HG03196 (cell line): ENCODE results near the gene APOBEC2.

ENCODE experiments used
- ATAC-seq: cut with Tn5 transposase; IDR thresholded peaks from one replicate; pipeline ENCODE4 v1.9.1; 2021; ENCODE audit not compliant: unreplicated experiment

APOBEC2 gene

DNA sequence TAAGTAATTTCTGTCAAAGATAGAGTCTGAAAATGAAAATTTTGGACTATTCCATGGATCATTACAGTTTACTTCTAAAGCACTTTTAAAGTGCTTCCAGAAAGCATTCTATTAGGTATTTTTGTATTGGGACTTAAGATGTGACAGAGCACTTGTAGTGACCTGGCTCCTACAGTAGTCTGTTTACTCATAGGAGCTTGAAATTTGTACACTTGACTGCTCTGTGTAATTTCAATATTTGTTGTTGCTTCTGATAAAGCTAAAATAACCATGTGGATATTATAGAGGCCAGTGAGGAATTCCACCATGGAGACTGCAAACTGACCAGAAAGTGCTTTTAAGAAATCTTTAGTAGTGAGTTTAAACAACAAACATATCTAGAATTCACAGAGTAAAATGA is 30.1 kb downstream of the APOBEC2 start:
- ATAC-seq, result no peak

DNA sequence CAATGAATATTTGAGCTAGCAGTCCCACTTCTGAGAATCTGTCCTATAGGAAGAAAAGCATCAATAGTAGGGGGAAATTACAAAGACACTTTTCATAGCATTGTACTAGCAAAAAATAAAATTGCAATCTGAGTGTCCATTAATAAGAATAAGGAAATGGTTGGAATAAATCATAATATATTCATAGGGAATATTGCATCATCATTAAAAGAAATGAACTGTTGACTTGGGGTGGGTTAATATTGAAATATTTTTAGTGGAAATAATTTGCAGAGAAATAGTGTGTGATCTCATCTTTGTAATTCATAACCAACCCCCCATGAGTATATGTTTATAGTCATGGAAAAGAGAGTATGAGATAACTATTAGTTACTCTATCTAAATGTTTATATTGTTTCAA is 32.2 kb downstream of the APOBEC2 start:
- no peak for ATAC-seq

DNA sequence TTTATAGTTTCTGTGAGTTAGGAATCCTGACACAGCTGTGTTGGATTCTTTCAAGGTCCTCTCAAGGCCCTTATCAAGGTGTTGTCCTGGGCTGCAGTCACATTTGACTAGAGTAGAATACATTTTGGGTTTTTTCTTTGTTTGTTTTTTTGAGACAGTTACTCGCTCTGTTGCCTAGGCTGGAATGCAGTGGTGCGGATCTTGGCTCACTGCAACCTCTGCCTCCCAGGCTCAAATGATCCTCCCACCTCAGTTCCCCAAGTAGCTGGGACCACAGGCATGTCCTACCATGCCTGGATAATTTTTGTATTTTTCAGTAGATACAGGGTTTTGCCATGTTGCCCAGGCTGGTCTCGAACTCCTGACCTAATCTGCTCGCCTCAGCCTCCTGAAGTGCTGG is 35.4 kb downstream of the APOBEC2 start:
- ATAC-seq, result no peak

DNA sequence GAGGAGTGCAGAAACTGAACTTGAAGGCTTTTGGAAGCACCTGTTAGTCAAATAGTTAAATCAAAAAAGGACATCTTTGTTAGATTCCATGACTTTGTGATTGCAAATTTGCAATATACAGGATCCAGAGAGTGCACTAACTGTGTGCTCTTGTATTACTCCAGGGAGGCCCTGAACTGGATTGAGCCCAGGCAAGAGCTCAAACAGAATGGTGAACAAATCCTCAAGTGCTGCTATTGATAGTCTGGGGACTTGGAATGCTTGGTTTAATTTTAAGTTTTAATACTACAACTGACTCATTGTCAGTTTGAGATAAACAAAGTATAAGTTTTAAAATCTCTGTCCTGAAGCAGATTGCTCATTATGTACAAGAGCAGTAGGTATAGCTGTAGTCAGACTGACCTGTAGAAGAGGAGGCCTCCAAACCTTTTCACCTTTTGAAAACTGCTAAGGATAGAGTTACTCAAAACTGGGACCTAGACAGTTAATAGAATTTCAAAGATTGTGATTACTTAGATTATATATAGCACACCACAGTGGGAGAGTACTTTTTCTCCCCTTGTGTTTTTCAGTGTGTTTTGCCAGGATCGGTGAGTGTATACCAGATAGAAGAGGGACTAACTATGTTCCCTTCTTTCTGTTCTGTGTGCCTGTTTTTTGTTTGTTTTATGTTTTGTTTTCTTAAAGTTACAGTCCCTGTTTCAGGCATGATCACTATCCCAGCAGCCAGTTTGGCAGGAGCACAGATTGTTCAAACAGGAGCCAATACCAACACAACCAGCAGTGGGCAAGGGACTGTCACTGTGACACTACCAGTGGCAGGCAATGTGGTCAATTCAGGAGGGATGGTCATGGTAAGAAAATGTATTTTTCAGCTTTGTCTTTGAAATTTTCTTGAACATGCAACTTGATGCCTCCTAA is 38.1 kb downstream of the APOBEC2 start:
- ATAC-seq, result no peak

DNA sequence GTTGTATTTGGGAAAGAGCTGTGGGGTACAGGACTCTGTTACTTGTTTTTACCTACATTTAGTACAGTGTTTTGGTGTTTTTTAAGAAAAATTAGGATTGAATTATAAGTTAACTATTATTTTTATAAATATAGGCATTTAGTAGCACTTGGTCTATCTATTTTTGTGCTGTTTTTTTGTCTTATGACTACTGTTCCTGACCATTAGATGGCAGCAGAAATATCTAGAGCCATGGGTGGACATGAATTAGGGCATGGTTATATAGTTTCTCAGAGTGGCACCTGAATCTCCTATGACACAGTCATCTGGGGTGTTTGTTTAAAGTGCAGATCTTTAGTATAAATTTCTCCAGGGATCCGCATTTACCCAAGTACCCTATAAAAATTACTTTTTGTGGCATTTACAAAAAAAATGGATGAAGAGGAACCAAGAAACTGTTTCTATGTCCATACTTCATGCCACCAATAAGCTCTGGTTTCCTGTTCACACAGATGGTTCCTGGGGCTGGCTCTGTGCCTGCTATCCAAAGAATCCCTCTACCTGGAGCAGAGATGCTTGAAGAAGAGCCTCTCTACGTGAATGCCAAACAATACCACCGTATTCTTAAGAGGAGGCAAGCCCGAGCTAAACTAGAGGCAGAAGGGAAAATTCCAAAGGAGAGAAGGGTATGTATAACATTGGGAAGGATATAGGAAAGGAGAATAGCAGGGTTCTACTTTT is 39.6 kb downstream of the APOBEC2 start:
- no peak for ATAC-seq

DNA sequence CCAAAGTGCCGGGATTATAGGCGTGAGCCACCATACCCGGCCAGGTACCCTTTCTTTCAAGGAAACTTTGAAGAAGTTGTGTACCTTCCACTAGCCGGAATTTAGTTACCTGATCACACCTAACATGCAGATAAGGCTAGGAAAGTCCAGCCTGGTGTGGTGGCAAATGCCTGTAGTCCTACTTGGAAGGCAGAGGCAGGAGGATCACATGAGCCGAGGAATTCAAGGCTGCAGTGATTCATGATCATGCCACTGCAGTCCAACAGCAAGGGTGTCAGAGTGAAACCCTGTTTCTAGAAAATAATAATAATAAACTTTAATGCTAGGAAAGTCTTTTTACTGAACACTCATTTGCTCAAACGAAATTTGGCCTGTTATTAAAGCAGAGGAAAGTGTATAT is 40.7 kb downstream of the APOBEC2 start:
- ATAC-seq, result no peak

DNA sequence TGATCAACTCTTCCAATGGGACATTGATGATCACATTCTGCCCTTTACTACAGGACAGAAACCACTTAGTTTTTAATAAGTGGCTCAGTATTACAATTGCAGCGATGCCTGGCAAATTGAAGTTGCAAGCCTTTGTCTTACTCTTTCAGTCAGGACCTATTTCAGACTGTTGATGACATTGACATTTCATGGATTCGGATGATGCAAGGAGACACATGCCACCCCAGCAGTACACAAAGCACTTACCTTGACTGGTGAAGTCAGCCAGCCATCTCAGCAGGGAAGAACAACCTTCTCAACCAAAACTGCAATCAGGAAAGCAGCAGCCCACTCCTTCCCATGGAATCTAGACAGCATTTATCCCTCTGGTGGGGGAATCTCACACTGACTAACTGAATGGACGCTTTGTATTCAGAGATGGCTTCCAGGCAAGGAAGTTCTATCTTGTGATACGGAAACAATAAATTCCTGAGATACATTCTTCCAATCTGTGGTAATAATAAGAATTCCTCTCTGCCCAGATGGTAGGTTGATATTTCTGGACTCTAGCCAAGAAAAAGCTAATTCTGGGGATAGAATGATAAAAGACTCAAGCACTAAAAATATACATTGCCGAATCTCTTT is 44.6 kb downstream of the APOBEC2 start:
- no peak for ATAC-seq

DNA sequence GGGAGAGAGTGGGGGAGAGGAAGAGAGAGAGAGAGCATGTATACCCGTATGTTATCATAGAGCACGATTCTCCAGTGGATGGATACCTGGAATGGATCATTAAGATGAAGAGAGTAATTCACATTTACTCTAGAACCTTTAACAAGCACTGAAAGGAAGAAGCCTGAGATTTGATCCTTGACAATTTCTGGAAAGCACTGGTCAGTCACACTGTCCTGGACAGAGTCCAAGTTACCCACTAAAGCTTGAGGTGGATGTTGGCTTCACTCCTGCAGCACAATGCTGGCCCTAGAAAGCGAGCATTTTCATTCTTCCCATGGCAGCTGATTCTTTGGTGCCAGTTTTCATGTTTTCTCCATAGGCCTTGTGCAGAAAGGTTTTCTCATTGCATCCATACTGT is 45.4 kb downstream of the APOBEC2 start:
- ATAC-seq, result no peak

DNA sequence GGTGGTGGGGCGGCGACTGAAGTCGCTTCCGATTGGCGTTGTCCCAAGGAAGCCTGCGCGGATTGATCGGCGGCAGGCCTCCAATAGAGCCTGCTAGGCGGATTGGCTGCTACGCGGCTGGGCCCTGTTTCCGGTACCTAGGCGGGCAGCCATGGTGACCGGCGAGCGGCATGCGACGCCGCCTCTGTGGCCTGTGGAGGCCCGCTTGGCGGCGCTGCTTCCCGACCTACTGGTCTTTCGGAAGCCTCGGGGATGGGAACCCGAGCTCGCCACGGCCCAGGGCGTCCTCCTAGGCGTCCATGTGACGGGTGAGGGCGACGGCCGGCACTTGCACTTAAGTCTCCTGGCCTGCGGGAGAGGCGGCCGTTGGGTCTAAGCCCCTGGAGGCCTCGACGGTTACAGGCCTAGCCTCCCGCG is 47.9 kb downstream of the APOBEC2 start:
- ATAC-seq, result no peak

DNA sequence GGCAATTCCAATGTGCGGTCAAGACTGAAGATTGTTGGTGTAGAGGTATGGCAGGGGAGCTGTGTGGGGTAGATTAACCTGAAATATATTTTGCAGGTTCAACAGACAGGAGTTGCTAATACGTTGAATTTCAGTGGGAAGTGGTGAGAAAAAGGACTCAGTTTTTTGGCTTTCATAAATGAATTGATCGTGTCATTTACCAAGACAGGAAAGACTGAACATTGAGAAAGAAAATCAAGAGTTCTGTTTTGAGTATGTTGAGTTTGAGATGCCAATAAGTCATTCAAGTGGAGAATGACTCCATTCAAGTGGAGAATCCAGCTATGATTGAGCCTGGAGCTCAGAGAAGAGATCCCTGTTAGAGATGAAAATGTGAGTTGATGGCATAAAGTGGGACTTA is 50.8 kb downstream of the APOBEC2 start:
- ATAC-seq, result no peak

DNA sequence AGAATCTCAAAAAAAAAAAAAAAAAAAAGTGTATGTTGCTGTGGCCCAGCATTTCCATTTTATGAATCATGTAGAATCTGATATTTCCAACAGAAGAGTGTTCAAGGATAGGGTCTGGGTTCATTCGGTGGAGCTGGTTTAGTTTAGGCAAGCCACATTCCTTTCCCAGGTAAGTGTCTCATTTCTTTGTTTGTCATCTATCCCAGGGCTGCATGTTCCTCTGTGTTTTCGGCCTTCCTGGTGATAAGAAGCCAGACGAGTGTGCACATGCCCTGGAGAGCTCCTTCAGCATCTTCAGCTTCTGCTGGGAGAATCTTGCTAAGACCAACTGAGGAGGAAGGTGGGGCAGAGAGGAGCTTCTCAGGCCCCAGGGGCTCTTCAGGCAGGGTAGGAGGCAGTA is 58.0 kb downstream of the APOBEC2 start:
- no peak for ATAC-seq
